ENCODE results near the gene PLAAT5. TPM values are rescaled to one million over a fixed set of nuclear protein-coding genes. Genes with fewer than 3 reads are reported as not detected.

Gene PLAAT5
- total RNA-seq, 2 donors from 2014 or later: 0.40 TPM; not detected in 1

DNA sequence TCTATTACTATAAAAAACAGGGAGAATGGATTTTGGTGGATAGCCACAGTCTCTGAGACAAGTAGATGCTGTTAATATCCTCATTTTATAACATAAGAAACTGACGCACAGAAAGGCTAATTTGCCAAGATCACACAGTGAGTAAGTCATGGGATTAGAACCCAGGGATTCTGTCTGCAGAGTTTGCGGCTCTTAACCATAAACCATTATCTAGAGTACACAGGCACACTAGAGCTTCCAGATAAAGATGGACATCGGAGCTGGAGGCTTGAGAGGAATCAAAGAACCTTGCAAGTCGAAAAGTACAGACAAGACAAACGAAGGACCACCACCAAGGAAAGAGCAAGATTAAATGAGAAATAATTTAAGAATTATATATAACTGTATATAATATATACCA is 26.2 kb upstream of the PLAAT5 start:
- Histone ChIP-seq H3K4me1 (no peaks in the 10 kb centered on the region), H3K27ac (no peak overlapping the region)

DNA sequence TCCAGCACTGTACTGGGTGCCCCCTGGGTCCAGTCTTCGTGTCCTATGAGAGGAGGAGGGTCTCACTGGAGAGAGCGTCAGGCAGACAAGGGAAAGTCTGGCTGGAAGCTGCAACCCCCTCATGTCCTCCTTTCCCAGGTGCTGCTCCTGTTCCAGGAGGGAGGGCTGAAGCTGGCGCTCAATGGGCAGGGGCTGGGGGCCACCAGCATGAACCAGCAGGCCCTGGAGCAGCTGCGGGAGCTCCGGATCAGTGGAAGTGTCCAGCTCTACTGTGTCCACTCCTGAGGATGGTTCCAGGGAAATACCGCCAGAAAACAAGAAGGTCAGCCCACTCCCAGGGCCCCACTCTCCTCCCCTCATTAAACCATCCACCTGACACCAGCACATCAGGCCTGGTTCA is 25.1 kb upstream of the PLAAT5 start:
- intact Hi-C loops (cut with DNase I): no loop called here
- Histone ChIP-seq H3K27ac (no peak overlapping the region), H3K36me3 (no peaks in the 10 kb centered on the region), H3K4me3 (no peak overlapping the region), H3K27me3 (no peaks in the 10 kb centered on the region), H3K4me1 (no peaks in the 10 kb centered on the region), H3K9me3 (no peaks in the 10 kb centered on the region), H3K9ac (ENCODE audit: low read depth in 2 of 2, low read length in 2 of 2) (no peak overlapping the region)
- TF ChIP-seq, protein P1, sequence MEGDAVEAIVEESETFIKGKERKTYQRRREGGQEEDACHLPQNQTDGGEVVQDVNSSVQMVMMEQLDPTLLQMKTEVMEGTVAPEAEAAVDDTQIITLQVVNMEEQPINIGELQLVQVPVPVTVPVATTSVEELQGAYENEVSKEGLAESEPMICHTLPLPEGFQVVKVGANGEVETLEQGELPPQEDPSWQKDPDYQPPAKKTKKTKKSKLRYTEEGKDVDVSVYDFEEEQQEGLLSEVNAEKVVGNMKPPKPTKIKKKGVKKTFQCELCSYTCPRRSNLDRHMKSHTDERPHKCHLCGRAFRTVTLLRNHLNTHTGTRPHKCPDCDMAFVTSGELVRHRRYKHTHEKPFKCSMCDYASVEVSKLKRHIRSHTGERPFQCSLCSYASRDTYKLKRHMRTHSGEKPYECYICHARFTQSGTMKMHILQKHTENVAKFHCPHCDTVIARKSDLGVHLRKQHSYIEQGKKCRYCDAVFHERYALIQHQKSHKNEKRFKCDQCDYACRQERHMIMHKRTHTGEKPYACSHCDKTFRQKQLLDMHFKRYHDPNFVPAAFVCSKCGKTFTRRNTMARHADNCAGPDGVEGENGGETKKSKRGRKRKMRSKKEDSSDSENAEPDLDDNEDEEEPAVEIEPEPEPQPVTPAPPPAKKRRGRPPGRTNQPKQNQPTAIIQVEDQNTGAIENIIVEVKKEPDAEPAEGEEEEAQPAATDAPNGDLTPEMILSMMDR (IDR thresholded peaks at IDR 0.05): no peak
- DNase-seq: no peak

More for the DNA sequence above, 26.2 kb upstream of the PLAAT5 start:
- Histone ChIP-seq H3K36me3 (no peaks in the 10 kb centered on the region), H3K27me3 (no peaks in the 10 kb centered on the region), H3K4me3 (no peak overlapping the region), H3K9me3 (no peaks in the 10 kb centered on the region), H3K9ac (ENCODE audit: low read depth in 2 of 2, low read length in 2 of 2) (no peak overlapping the region)
- intact Hi-C loops (cut with DNase I): no loop called here
- TF ChIP-seq, protein P1 (IDR thresholded peaks at IDR 0.05): no peak
- DNase-seq: no peak

DNA sequence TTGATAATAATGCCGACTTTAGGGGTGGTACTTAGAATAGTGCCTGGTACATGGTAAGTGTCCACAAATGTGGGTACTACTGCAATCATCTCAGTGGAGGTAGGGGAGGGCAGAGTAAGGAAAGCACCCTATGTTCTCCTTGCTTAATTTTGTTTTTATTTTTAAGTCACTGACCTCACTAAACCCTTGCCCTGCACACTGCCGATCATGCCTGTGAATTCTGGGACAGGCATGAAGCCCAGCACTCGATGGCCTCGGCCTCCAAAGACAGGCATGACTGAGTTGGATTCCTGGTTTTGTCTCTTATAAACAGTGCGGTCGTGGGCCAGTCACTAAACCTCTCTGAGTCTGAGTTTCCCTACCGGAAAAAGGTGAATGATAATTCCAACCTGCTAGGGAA is 21.8 kb upstream of the PLAAT5 start:
- no peak overlapping the region for H3K27ac ChIP-seq
- TF ChIP-seq, protein P1 (IDR thresholded peaks at IDR 0.05): no peak
- no peak for DNase-seq
- H3K36me3 ChIP-seq: no peaks in the 10 kb centered on the region
- H3K9me3 ChIP-seq: no peaks in the 10 kb centered on the region
- no peak overlapping the region for H3K9ac ChIP-seq (ENCODE audit: low read depth in 2 of 2, low read length in 2 of 2)
- no peaks in the 10 kb centered on the region for H3K27me3 ChIP-seq
- H3K4me3 ChIP-seq: no peak overlapping the region
- intact Hi-C loops (cut with DNase I): no loop called here
- no peaks in the 10 kb centered on the region for H3K4me1 ChIP-seq

DNA sequence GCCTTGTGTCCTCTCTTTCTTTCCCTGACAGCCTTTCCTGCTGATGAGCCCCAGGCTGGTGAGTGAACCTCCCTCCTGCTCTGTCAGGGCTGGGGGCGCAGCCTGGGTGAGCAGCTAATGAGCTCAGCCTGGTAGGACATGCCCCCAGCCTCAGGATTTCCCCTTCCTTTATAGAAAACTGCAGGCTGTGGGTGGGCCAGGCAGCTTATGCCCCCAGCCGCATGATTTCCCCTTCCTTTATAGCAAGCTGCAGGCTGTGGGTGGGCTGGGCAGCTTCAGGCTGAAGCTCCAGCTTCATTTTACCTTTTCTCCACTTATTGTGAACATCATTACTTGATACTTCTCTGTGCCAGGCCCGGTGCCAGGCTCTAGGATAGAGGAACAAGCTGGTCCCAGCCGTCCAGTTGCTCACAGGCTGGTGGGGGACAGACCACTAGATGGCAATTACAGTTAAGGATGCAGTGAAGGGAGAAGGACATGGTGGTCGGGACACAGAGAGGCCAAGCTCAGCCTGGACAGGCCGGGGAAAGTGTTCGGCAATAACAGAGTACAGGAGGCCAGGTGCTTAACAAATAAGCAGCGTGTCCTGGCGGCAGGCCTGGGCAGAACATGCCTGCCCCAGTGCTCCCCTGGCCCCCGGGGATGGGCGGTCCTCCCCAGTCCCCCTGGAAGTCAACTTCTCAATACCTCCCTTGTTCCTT is 20.2 kb upstream of the PLAAT5 start:
- TF ChIP-seq, protein P1 (IDR thresholded peaks at IDR 0.05): no peak
- no peaks in the 10 kb centered on the region for H3K27me3 ChIP-seq
- no peaks in the 10 kb centered on the region for H3K9me3 ChIP-seq
- H3K36me3 ChIP-seq: no peaks in the 10 kb centered on the region
- no peaks in the 10 kb centered on the region for H3K4me1 ChIP-seq
- H3K4me3 ChIP-seq: no peak overlapping the region
- DNase-seq: no peak
- intact Hi-C loops (cut with DNase I): no loop called here
- H3K27ac ChIP-seq: no peak overlapping the region
- H3K9ac ChIP-seq (ENCODE audit: low read depth in 2 of 2, low read length in 2 of 2): no peak overlapping the region

DNA sequence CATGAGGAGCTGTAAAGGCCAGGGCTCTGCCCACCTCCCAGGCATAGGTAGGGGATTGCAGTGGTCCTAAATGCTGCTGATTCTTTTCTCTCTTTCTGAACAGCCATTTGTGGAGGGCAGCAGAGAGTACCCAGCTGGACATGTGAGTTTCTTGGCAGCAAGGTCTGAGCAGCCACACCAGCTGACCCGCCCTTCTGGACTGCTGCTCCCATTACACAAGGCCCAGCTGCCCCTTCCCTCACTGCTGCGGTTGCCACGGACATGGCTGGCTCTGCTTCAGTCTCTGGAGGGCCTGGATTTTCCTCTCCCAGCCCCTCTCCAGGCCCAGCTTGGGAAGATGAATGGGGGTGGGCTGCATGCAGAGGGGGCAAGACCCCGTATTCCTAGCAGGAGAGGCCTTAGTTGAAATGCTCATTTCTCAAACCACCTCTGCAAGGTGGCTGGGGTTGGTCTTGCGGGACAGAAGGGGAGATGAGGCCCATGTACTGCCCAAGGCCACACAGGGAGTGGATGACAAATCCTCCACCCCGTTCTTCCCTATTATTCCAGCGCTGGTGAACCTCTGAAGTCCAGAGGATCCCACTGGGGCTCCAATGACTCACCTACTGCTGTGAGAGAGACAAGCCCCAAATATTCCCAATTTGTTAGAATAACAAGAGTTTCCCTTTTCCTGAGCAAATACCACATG is 19.5 kb upstream of the PLAAT5 start:
- Histone ChIP-seq H3K9me3 (no peaks in the 10 kb centered on the region), H3K9ac (ENCODE audit: low read depth in 2 of 2, low read length in 2 of 2) (no peak overlapping the region), H3K36me3 (no peaks in the 10 kb centered on the region), H3K27me3 (no peaks in the 10 kb centered on the region), H3K4me3 (no peak overlapping the region), H3K27ac (no peak overlapping the region), H3K4me1 (no peaks in the 10 kb centered on the region)
- no peak for DNase-seq
- intact Hi-C loops (cut with DNase I): no loop called here
- TF ChIP-seq, protein P1 (IDR thresholded peaks at IDR 0.05): no peak

Data from colonic mucosa (tissue), 4 donors.